ENCODE data around the gene NMNAT2. TPM values are rescaled to one million over a fixed set of nuclear protein-coding genes. Genes with fewer than 3 reads are reported as not detected.
A peak's percentile ranks its signal among the peaks of the same experiment; 100 is the strongest.

Gene NMNAT2
- total RNA-seq, 2 donors from 2014 or later = 1.7 to 5.1 TPM

GRCh38 chr1:183463566-183463965, 45.4 kb upstream of the NMNAT2 start:
- no peak for DNase-seq
- Histone ChIP-seq H3K4me1 (ENCODE audit: control insufficient read depth, insufficient read depth, low read length) (peaks cover 3% of the 10 kb centered on the region), H3K4me3 (ENCODE audit: low read length) (no peak overlapping the region), H3K27me3 (ENCODE audit: control insufficient read depth, insufficient read depth, low read length, poor library complexity, severe bottlenecking) (no peaks in the 10 kb centered on the region), H3K9me3 (ENCODE audit: control insufficient read depth, low read length) (no peaks in the 10 kb centered on the region), H3K9ac (ENCODE audit: extremely low read depth, low read length, poor library complexity, severe bottlenecking) (no peak overlapping the region), H3K27ac (ENCODE audit: low read depth, low read length) (no peak overlapping the region), H3K36me3 (ENCODE audit: control insufficient read depth, insufficient read depth, low read length) (no peaks in the 10 kb centered on the region)
- no peak for TF ChIP-seq CTCF (conservative IDR thresholded peaks at IDR 0.05)
- H3K36me3 Mint-ChIP-seq (ENCODE audit: low read depth) = no peaks in the 10 kb centered on the region
- no peak overlapping the region for H3K27ac Mint-ChIP-seq
- no peak overlapping the region for H3K4me3 Mint-ChIP-seq
- 88 to 100% methylated on average over 2 of the region's 2 CpGs for WGBS, 2 experiments (ENCODE audit: insufficient coverage in 1 of 2, insufficient read length in 1 of 2)
- H3K27me3 Mint-ChIP-seq (ENCODE audit: insufficient read depth) = no peaks in the 10 kb centered on the region
- H3K9me3 Mint-ChIP-seq = no peaks in the 10 kb centered on the region
- H3K4me1 Mint-ChIP-seq = peaks cover 11% of the 10 kb centered on the region

- no peak for TF ChIP-seq CTCF (conservative IDR thresholded peaks at IDR 0.05)
- Mint-ChIP-seq H3K9me3 (no peaks in the 10 kb centered on the region), H3K4me3 (no peak overlapping the region), H3K27ac (peak overlapping the region; percentile 20), H3K27me3 (ENCODE audit: insufficient read depth) (no peaks in the 10 kb centered on the region), H3K36me3 (ENCODE audit: low read depth) (no peaks in the 10 kb centered on the region), H3K4me1 (peaks cover 2% of the 10 kb centered on the region)
- H3K4me1 ChIP-seq (ENCODE audit: control insufficient read depth, insufficient read depth, low read length) = no peaks in the 10 kb centered on the region
- peak; percentile 53 for DNase-seq
- no peaks in the 10 kb centered on the region for H3K27me3 ChIP-seq (ENCODE audit: control insufficient read depth, insufficient read depth, low read length, poor library complexity, severe bottlenecking)
- H3K9ac ChIP-seq (ENCODE audit: extremely low read depth, low read length, poor library complexity, severe bottlenecking) = no peak overlapping the region
- no peaks in the 10 kb centered on the region for H3K9me3 ChIP-seq (ENCODE audit: control insufficient read depth, low read length)
- H3K27ac ChIP-seq (ENCODE audit: low read depth, low read length) = no peak overlapping the region
- 100% methylated on average over 1 of the region's 1 CpG; no CpG with 5 or more reads in 1 of the 2 experiments for WGBS, 2 experiments (ENCODE audit: insufficient coverage in 1 of 2, insufficient read length in 1 of 2)
- no peaks in the 10 kb centered on the region for H3K36me3 ChIP-seq (ENCODE audit: control insufficient read depth, insufficient read depth, low read length)
- H3K4me3 ChIP-seq (ENCODE audit: low read length) = no peak overlapping the region
These were observed 43.2 kb upstream of the NMNAT2 start for GRCh38 chr1:183461350-183461749.

- TF ChIP-seq CTCF (conservative IDR thresholded peaks at IDR 0.05) = no peak
- no peaks in the 10 kb centered on the region for H3K27me3 ChIP-seq (ENCODE audit: control insufficient read depth, insufficient read depth, low read length, poor library complexity, severe bottlenecking)
- no peaks in the 10 kb centered on the region for H3K36me3 ChIP-seq (ENCODE audit: control insufficient read depth, insufficient read depth, low read length)
- DNase-seq = no peak
- H3K27ac Mint-ChIP-seq = peak overlapping the region; percentile 17
- H3K4me1 ChIP-seq (ENCODE audit: control insufficient read depth, insufficient read depth, low read length) = no peaks in the 10 kb centered on the region
- H3K9me3 ChIP-seq (ENCODE audit: control insufficient read depth, low read length) = no peaks in the 10 kb centered on the region
- H3K27ac ChIP-seq (ENCODE audit: low read depth, low read length) = no peak overlapping the region
- no peaks in the 10 kb centered on the region for H3K36me3 Mint-ChIP-seq (ENCODE audit: low read depth)
- no peak overlapping the region for H3K4me3 Mint-ChIP-seq
- no peaks in the 10 kb centered on the region for H3K9me3 Mint-ChIP-seq
- H3K27me3 Mint-ChIP-seq (ENCODE audit: insufficient read depth) = no peaks in the 10 kb centered on the region
- WGBS, 2 experiments (ENCODE audit: insufficient coverage in 1 of 2, insufficient read length in 1 of 2) = 90 to 100% methylated on average over 1 to 2 of the region's 2 CpGs
- H3K9ac ChIP-seq (ENCODE audit: extremely low read depth, low read length, poor library complexity, severe bottlenecking) = no peak overlapping the region
- H3K4me3 ChIP-seq (ENCODE audit: low read length) = no peak overlapping the region
- peaks cover 2% of the 10 kb centered on the region for H3K4me1 Mint-ChIP-seq
These were observed 42.4 kb upstream of the NMNAT2 start for GRCh38 chr1:183460596-183460995.
